ENCODE measurements around the gene APBB2.

Gene APBB2

DNA sequence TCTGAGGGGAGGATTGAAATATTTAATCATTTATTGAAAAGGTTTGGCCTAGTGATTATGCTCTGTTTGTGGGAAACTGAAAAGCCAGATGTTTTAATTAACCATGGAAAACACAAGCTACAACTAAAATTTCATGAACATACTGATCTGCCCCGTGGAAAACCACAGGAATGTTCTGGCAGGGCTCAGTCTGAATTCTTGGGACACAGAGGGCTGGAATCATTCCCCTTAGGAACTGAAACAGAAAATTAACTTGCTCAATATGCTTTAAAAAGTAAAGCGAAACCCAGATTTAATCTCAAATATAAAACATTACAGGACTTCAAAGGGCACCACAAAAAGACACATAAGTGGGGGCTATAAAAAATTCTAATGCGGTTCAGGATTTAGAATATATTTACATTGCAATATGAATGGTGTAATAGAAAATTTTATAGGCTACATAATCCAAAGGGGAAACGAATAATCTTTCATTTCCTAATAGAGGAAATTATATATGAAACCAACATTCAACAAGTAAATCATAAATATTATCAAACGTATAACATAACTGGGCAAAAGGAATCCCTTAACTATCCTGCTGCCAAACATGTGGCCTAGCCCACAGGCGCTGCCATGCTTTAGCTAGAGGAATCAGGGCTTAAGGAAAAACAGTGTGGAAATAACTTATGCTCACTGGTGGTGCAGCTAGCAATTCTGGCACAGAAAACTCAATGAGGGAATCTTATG lies 70.9 kb downstream of the APBB2 start:
- Histone ChIP-seq H2AFZ (ENCODE audit: low read length) (no peak overlapping the region), H3K4me2 (ENCODE audit: low read length) (no peak overlapping the region), H3K27me3 (ENCODE audit: insufficient read depth, low read length) (no peaks in the 10 kb centered on the region), H3K9me3 (ENCODE audit: low read length) (no peaks in the 10 kb centered on the region), H4K20me1 (ENCODE audit: insufficient read depth, low read length) (no peaks in the 10 kb centered on the region), H3K27ac (ENCODE audit: low read depth, low read length, poor library complexity, severe bottlenecking) (no peak overlapping the region), H3K36me3 (ENCODE audit: insufficient read depth, low read length) (no peaks in the 10 kb centered on the region), H3K4me1 (ENCODE audit: insufficient read depth, low read length, severe bottlenecking) (no peaks in the 10 kb centered on the region), H3F3A (ENCODE audit: insufficient read depth, low read length) (no peaks in the 10 kb centered on the region), H3K79me2 (ENCODE audit: insufficient read depth, low read length) (no peaks in the 10 kb centered on the region), H3K9ac (ENCODE audit: low read length) (no peak overlapping the region), H3K9me2 (ENCODE audit: low read depth, low read length) (no peaks in the 10 kb centered on the region), H3K4me3 (ENCODE audit: low read depth, low read length, poor library complexity, severe bottlenecking) (no peak overlapping the region)
- TF ChIP-seq EZH2 (IDR thresholded peaks at IDR 0.05; ENCODE audit: borderline replicate concordance, low read length) (no peak), CTCF (IDR thresholded peaks at IDR 0.05; ENCODE audit: low read length) (no peak)

GRCh38 chr4:41142376-41143310 lies 71.7 kb downstream of the APBB2 start:
- Histone ChIP-seq H3K4me1 (ENCODE audit: insufficient read depth, low read length, severe bottlenecking) (no peaks in the 10 kb centered on the region), H3K36me3 (ENCODE audit: insufficient read depth, low read length) (no peaks in the 10 kb centered on the region), H3K9me2 (ENCODE audit: low read depth, low read length) (no peaks in the 10 kb centered on the region), H4K20me1 (ENCODE audit: insufficient read depth, low read length) (no peaks in the 10 kb centered on the region), H3K4me2 (ENCODE audit: low read length) (no peak overlapping the region), H3K79me2 (ENCODE audit: insufficient read depth, low read length) (no peaks in the 10 kb centered on the region), H3K27me3 (ENCODE audit: insufficient read depth, low read length) (no peaks in the 10 kb centered on the region), H3K9me3 (ENCODE audit: low read length) (no peaks in the 10 kb centered on the region), H3K4me3 (ENCODE audit: low read depth, low read length, poor library complexity, severe bottlenecking) (no peak overlapping the region), H3K9ac (ENCODE audit: low read length) (no peak overlapping the region), H3F3A (ENCODE audit: insufficient read depth, low read length) (no peaks in the 10 kb centered on the region), H2AFZ (ENCODE audit: low read length) (no peak overlapping the region), H3K27ac (ENCODE audit: low read depth, low read length, poor library complexity, severe bottlenecking) (no peak overlapping the region)
- TF ChIP-seq EZH2 (IDR thresholded peaks at IDR 0.05; ENCODE audit: borderline replicate concordance, low read length) (no peak), CTCF (IDR thresholded peaks at IDR 0.05; ENCODE audit: low read length) (no peak)

GRCh38 chr4:41141900-41142299 lies 72.4 kb downstream of the APBB2 start:
- Histone ChIP-seq H3F3A (ENCODE audit: insufficient read depth, low read length) (no peaks in the 10 kb centered on the region), H3K9me3 (ENCODE audit: low read length) (no peaks in the 10 kb centered on the region), H3K36me3 (ENCODE audit: insufficient read depth, low read length) (no peaks in the 10 kb centered on the region), H3K27ac (ENCODE audit: low read depth, low read length, poor library complexity, severe bottlenecking) (no peak overlapping the region), H3K9me2 (ENCODE audit: low read depth, low read length) (no peaks in the 10 kb centered on the region), H4K20me1 (ENCODE audit: insufficient read depth, low read length) (no peaks in the 10 kb centered on the region), H3K79me2 (ENCODE audit: insufficient read depth, low read length) (no peaks in the 10 kb centered on the region), H3K4me2 (ENCODE audit: low read length) (no peak overlapping the region), H3K27me3 (ENCODE audit: insufficient read depth, low read length) (no peaks in the 10 kb centered on the region), H3K9ac (ENCODE audit: low read length) (no peak overlapping the region), H3K4me1 (ENCODE audit: insufficient read depth, low read length, severe bottlenecking) (no peaks in the 10 kb centered on the region), H2AFZ (ENCODE audit: low read length) (no peak overlapping the region), H3K4me3 (ENCODE audit: low read depth, low read length, poor library complexity, severe bottlenecking) (no peak overlapping the region)
- no peak for TF ChIP-seq EZH2 (IDR thresholded peaks at IDR 0.05; ENCODE audit: borderline replicate concordance, low read length)
- TF ChIP-seq CTCF (IDR thresholded peaks at IDR 0.05; ENCODE audit: low read length): no peak

Data from OCI-LY1 (cell line).